Measurements from ENCODE around the gene BET1. TPM values are rescaled to one million over a fixed set of nuclear protein-coding genes. Genes with fewer than 3 reads are reported as not detected.

BET1 gene
- total RNA-seq, 1 experiment from 2014 or later = 54.4 TPM

DNA sequence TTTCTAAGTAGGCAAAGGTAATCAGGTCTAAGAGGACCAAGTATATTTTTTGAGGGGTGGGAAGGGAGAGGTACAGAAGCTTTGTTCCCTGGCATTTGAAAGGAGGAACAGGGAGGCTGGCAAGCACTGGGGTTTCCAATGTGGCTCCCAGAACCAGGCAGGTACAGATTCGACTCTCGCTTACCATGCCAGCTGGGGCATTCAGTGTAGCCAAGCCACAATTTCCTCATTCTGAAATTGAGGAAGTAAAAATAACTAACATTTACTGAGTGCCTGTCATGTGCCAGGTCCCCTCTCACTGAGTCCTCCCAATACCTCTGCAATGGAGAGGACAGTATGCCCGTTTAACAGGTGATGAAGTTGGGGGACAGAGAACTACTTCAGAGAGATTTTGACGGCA is 45.9 kb upstream of the BET1 start:
- H3K4me3 Mint-ChIP-seq (ENCODE audit: unreplicated experiment) = no peak overlapping the region
- TF ChIP-seq, protein P1, sequence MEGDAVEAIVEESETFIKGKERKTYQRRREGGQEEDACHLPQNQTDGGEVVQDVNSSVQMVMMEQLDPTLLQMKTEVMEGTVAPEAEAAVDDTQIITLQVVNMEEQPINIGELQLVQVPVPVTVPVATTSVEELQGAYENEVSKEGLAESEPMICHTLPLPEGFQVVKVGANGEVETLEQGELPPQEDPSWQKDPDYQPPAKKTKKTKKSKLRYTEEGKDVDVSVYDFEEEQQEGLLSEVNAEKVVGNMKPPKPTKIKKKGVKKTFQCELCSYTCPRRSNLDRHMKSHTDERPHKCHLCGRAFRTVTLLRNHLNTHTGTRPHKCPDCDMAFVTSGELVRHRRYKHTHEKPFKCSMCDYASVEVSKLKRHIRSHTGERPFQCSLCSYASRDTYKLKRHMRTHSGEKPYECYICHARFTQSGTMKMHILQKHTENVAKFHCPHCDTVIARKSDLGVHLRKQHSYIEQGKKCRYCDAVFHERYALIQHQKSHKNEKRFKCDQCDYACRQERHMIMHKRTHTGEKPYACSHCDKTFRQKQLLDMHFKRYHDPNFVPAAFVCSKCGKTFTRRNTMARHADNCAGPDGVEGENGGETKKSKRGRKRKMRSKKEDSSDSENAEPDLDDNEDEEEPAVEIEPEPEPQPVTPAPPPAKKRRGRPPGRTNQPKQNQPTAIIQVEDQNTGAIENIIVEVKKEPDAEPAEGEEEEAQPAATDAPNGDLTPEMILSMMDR (IDR thresholded peaks at IDR 0.05; ENCODE audit: unreplicated experiment) = no peak
- ChIA-PET POLR2A (no interaction called here), CTCF (no interaction called here)
- H3K9me3 Mint-ChIP-seq (ENCODE audit: unreplicated experiment) = peaks cover 7% of the 10 kb centered on the region
- no peak for DNase-seq (ENCODE audit: unreplicated experiment)
- intact Hi-C loops (cut with micrococcal nuclease) = no loop called here
- H3K27ac Mint-ChIP-seq (ENCODE audit: low read depth, unreplicated experiment) = no peak overlapping the region
- H3K36me3 Mint-ChIP-seq (ENCODE audit: insufficient read depth, unreplicated experiment) = no peaks in the 10 kb centered on the region
- H3K27me3 Mint-ChIP-seq (ENCODE audit: insufficient read depth, unreplicated experiment) = no peaks in the 10 kb centered on the region
- BruUV-seq (replicated peaks) = no TSS peak
- H3K4me1 Mint-ChIP-seq (ENCODE audit: insufficient read depth, unreplicated experiment) = no peaks in the 10 kb centered on the region

DNA sequence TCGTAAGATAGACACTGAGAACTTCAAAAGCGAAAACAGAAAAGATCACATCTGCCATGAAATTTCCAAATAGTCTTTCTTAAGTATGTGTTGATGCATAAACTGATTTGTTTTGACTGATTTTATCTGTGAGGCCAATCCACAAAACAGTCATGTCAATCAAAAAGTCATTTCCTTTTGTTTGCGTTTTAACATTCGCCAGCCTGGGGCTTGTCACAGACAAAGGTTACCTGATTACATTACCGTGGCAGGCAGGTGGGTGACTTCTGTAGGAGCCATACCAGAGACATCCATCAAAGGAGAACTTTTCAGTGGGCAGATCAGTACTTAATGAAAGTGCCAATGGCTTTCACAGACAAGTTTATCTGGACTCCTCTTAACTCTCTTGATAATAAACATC is 45.5 kb upstream of the BET1 start:
- DNase-seq (ENCODE audit: unreplicated experiment) = no peak
- no TSS peak for BruUV-seq (replicated peaks)
- TF ChIP-seq, protein P1 (IDR thresholded peaks at IDR 0.05; ENCODE audit: unreplicated experiment) = no peak
- Mint-ChIP-seq H3K9me3 (ENCODE audit: unreplicated experiment) (peaks cover 7% of the 10 kb centered on the region), H3K27me3 (ENCODE audit: insufficient read depth, unreplicated experiment) (no peaks in the 10 kb centered on the region), H3K36me3 (ENCODE audit: insufficient read depth, unreplicated experiment) (no peaks in the 10 kb centered on the region), H3K4me3 (ENCODE audit: unreplicated experiment) (no peak overlapping the region), H3K27ac (ENCODE audit: low read depth, unreplicated experiment) (no peak overlapping the region), H3K4me1 (ENCODE audit: insufficient read depth, unreplicated experiment) (no peaks in the 10 kb centered on the region)
- intact Hi-C loops (cut with micrococcal nuclease) = no loop called here
- ChIA-PET POLR2A (no interaction called here), CTCF (no interaction called here)

DNA sequence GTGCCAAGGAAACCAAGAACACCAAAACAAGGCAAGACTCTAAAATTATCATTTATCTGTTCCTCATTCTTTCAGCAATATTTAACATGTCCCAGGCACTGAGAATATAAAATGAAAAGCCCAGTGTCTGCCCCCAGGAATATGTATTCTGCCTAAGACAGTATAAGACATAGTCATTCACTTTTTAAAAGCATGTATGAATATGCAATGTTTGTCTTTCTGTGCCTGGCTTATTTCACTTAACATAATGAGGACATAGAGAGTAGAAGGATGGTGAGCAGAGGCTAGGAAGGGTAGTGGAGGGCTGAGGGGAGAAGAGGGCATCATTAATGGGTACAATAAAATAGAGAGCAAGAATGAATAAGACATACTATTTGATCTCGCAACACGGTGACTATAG is 44.6 kb upstream of the BET1 start:
- CTCF ChIA-PET = no interaction called here
- BruUV-seq (replicated peaks) = no TSS peak
- Mint-ChIP-seq H3K4me1 (ENCODE audit: insufficient read depth, unreplicated experiment) (no peaks in the 10 kb centered on the region), H3K27ac (ENCODE audit: low read depth, unreplicated experiment) (no peak overlapping the region), H3K27me3 (ENCODE audit: insufficient read depth, unreplicated experiment) (no peaks in the 10 kb centered on the region), H3K9me3 (ENCODE audit: unreplicated experiment) (peaks cover 7% of the 10 kb centered on the region), H3K4me3 (ENCODE audit: unreplicated experiment) (no peak overlapping the region), H3K36me3 (ENCODE audit: insufficient read depth, unreplicated experiment) (no peaks in the 10 kb centered on the region)
- intact Hi-C loops (cut with micrococcal nuclease) = no loop called here
- POLR2A ChIA-PET = no interaction called here
- DNase-seq (ENCODE audit: unreplicated experiment) = no peak
- TF ChIP-seq, protein P1 (IDR thresholded peaks at IDR 0.05; ENCODE audit: unreplicated experiment) = no peak

DNA sequence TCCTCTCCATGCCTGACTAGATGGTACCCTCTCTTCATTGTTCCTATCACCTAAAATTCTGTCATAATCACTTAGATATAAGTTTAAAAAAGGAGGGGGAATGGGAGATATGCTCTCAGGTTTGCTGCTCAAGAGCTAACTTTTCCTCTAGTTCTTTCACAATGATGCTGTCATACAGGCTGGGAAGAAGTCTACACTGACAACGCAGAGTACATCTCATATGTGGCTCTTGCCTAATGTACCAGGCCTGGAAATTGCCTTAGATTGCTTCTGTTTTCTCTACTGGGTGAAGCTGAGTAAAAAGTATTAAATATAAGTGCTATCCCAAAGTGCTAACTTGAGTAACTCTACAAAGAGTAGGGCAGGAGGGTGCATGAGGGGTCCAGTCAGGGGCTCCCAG is 43.8 kb upstream of the BET1 start:
- Mint-ChIP-seq H3K27ac (ENCODE audit: low read depth, unreplicated experiment) (no peak overlapping the region), H3K27me3 (ENCODE audit: insufficient read depth, unreplicated experiment) (no peaks in the 10 kb centered on the region), H3K36me3 (ENCODE audit: insufficient read depth, unreplicated experiment) (no peaks in the 10 kb centered on the region), H3K4me3 (ENCODE audit: unreplicated experiment) (no peak overlapping the region), H3K4me1 (ENCODE audit: insufficient read depth, unreplicated experiment) (peaks cover 6% of the 10 kb centered on the region), H3K9me3 (ENCODE audit: unreplicated experiment) (peaks cover 7% of the 10 kb centered on the region)
- intact Hi-C loops (cut with micrococcal nuclease) = no loop called here
- TF ChIP-seq, protein P1 (IDR thresholded peaks at IDR 0.05; ENCODE audit: unreplicated experiment) = no peak
- DNase-seq (ENCODE audit: unreplicated experiment) = no peak
- CTCF ChIA-PET = no interaction called here
- BruUV-seq (replicated peaks) = no TSS peak
- POLR2A ChIA-PET = interaction anchor here (2.8 kb wide), 1 partner anchor 8 kb away, joined by 14 read pairs; no protein-coding TSS in a partner anchor

All from MCF 10A (cell line).